ENCODE results near the gene IDI1.
"Not testable (repeated sequence)": the region's sequence is repeated elsewhere in the genome, so short reads cannot be mapped to it uniquely, and the experiment has no call there.

The IDI1 gene

DNA sequence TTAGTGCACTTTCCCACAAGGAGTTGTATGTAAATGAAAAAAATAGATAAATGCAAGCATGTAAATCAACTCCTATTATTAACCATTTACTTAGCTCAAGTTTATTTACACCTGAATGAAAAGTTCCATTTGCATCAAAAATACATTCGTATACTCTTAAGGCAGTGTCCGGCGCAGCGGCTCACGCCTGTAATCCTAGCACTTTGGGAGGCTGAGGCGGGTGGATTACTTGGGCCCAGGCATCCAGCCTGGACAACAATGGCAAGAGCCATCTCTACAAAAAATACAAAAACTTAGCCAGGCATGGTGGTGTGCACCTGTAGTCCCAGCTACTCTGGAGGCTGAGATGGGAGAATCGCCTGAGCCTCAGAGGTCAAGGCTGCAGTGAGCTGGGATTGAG lies 19.1 kb downstream of the IDI1 start:
- DNase-seq = no peak

DNA sequence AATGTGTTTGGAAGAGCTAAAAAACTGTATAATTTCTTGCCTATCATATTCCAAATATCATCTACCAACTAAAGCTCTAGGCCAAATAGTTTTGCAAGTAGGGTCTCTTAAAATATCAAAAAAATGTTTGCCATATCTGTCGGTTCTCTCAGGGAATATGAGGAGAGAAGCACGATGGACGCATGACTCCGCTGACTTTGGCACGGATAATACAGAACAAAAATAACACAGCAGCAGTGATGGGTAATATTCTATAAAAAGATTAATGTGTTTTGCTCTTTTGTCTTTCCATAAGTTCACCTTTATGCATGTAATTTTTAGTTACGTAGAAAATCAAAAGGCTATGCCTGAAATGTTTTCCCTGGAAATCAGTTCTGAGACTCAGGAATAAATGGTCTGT lies 22.3 kb downstream of the IDI1 start:
- DNase-seq = no peak

DNA sequence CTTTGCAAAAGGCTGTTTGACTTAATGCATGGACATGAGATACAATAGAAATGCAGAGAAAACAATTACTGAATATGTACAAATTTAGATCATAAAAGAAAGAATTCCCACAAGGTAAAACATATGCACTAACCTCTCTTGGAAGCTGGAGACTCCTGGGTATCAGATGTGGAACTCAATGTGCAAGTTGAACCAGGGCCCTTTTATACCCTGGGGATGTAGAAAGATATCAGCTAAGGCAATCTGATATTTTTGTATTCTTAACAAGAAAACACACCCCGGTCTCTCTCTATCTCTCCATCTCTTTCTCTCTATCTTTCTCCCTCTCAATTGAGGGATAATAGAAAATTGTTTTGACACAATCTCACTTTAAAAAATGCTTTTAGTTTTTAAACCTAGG lies 23.2 kb downstream of the IDI1 start, which contains the start of gene IDI2:
Gene IDI2 (minus strand): TSS at position 177 of the 400 bp plus-strand sequence. CDS start 1,136 bp downstream, outside the sequence.
- DNase-seq = no peak

GRCh38 chr10:1024103-1024502 lies 24.8 kb downstream of the IDI1 start:
- DNase-seq = no peak

- no peak for DNase-seq
These were observed 26.5 kb downstream of the IDI1 start for GRCh38 chr10:1022413-1022812.

- DNase-seq = no peak
These were observed 28.0 kb downstream of the IDI1 start for GRCh38 chr10:1020958-1021357.

GRCh38 chr10:1020460-1020859 lies 28.5 kb downstream of the IDI1 start:
- no peak for DNase-seq

- no peak for DNase-seq
These were observed 29.6 kb downstream of the IDI1 start for GRCh38 chr10:1019362-1019761.

GRCh38 chr10:1015688-1016087 lies 33.2 kb downstream of the IDI1 start:
- no peak for DNase-seq

DNA sequence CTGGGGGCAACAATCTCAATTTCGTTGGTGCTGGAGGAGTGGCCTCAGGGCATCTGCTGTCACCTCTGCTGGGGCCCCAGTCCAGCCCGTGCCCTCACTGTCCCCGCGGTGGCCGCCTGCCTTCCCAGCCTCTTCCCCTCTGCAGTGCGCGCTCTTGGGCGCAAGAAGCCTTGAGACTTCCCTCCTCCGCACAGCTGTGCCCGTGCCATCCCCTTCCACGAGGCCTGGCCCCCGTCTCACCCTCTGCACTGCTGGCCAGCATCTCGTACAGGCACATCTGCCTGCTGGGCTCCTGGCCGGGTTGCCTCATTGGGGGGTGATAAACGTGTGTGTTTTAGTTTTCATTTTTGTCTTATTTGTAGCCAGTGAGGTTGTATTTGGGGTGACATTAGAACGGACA lies 37.2 kb downstream of the IDI1 start:
- DNase-seq = no peak

- no peak for DNase-seq
These were observed 38.2 kb downstream of the IDI1 start for GRCh38 chr10:1010703-1011102.

DNA sequence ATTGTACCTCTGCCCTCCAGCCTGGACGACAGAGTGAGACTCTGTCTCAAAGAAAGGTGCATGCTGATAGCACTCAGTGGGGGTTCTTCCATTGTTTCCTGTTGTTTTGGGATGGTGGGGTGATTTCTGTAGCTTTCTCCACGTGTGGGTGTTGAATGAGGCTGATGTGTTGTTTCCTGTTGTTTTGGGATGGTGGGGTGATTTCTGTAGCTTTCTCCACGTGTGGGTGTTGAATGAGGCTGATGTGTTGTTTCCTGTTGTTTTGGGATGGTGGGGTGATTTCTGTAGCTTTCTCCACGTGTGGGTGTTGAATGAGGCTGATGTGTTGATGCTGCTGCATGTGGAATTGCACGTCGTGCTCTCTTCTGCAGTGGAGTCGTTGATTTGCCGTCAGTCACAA lies 39.0 kb downstream of the IDI1 start:
- not testable (repeated sequence) for DNase-seq

- DNase-seq = no peak
These were observed 39.8 kb downstream of the IDI1 start for GRCh38 chr10:1009071-1009494.

DNA sequence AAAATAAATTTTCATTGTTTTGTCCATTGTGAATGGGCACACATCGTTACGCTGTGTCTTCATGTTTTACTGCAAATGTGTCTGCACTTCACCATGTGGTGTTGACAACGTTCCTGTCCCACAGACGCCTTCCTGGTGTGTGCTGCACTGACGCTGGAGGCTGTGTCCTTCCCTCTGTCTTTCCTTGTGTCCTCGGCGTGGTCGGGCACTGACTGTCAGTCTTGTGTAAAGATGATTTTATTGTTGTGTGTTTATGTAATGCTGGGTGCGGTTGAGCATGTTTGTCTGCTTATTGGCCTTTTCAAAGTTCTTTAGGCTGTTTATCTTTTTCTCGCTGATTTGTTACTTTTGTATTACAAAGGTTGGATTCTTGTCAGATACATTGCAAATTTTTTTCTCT lies 41.3 kb downstream of the IDI1 start:
- no peak for DNase-seq

- no peak for DNase-seq
These were observed 42.3 kb downstream of the IDI1 start for GRCh38 chr10:1006573-1006972.

DNA sequence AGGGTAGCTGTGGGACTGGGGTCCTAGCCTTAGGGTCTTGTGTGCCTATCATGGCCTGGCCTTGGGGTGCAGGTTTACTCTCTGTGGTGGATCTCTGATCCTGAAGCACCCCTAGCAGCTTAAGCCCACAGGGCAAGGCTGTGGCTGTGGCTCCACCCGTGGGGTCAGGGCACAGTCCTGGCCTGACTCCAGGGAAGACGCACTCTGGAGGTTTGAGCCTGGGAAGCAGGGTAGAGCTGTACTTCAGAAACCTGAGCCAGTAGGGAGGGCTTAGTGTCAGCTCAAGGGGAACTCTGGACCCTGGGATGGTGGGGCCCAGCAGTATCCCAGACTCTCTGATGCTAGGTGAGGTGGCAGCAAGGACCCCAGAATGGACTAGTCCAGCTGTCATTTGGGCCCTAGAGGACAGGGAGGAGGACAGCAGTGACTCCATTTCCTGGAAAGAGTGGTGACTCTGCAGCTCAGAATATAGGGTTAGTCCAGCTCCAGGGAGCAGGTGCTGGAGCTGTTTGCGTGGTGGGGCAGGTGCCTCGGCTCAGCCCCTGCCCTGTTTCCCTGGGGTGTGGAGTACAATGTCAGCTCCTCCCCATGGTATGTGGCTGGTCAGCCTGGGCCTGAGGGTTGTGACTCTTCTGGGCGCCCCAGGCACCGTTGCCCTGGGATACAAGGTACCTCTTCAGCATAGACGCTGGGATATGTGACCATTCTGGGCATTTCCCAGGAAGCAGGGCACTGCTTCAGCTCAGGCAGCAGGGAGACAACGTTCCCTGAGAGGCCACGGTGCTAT lies 44.8 kb downstream of the IDI1 start:
- no peak for DNase-seq

DNA sequence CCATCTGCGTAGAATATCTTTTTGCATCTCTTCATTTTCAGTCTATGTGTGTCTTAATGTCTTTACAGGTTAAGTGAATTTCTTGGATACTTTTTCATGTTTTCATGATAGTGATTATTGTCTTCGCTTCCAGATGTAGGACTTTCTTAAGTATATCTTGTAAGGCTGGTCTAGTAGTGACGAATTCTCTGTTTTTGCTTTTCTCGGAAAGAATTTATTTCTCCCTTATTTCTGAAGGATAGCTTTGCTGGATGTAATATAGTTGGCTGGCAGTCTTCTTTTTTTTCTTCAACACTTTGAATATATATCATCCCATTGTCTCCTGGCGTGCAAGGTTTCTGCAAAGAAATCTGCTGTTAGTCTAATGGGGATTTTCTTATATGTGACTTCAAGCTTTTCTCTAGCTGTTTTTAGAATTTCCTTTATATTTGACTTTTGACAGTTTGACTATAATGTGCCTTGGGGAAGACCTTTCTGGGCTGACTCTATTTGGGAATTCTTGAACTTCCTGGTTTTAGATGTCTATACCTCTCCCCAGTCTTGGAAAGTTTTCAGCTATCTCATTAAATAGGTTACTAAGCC lies 46.4 kb downstream of the IDI1 start:
- DNase-seq = no peak

GRCh38 chr10:997266-998022 lies 51.5 kb downstream of the IDI1 start:
- DNase-seq = no peak

- DNase-seq = no peak
These were observed 52.9 kb downstream of the IDI1 start for GRCh38 chr10:996031-996430.

GRCh38 chr10:995559-995926 lies 53.4 kb downstream of the IDI1 start:
- DNase-seq = no peak

- no peak for DNase-seq
These were observed 53.9 kb downstream of the IDI1 start for GRCh38 chr10:994836-995558.

GRCh38 chr10:992871-993270 lies 56.0 kb downstream of the IDI1 start:
- DNase-seq = no peak

DNA sequence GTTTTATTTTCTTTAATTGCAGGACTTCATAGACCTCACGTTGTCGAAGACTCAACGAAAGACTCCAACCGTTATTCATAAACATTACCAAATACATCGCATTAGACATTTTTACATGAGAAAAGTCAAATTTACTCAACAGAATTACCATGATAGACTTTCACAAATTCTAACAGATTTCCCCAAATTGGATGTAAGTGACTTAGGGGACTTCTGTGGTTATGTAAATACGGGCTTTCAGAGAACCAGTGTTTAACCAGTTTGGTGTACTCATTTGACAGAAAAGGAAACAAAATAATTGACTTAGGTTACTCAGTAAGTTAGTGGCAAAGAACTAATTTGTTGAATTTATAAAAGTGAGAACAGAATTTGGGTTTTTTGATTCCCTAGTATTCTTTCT lies 56.5 kb downstream of the IDI1 start:
- DNase-seq = no peak

Measured in DMS53 (cell line).